ENCODE measurements around the gene INTS3. TPM values are rescaled to one million over a fixed set of nuclear protein-coding genes. Genes with fewer than 3 reads are reported as not detected.

The INTS3 gene
- polyA plus RNA-seq, 1 donor from 2014 or later, result 29.9 TPM

DNA sequence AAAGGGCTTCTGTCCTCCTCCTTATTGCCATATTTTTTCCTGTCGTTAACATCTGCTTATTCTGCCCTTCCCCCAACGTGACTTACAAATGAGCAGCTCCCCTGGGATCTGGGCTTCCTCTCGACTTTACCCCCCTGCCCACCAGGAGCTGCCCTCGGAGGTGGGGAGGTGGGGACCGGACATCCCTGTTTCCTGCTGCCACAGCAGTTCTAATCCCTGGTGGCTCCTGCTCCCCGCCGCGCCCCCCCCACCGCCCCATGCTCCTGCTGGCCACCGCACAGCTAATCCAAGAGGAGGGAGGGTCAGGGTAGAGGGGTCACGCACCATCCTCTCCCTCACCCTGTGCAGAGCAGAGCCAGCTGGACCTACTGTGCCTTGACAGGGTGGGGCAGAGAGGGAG, 42.9 kb downstream of the INTS3 start:
- Histone ChIP-seq H3K27ac (ENCODE audit: low read length) (no peak overlapping the region), H3K27me3 (ENCODE audit: insufficient read depth, low read depth, low read length) (no peaks in the 10 kb centered on the region), H3K36me3 (ENCODE audit: insufficient read depth, low read length) (no peaks in the 10 kb centered on the region), H2AFZ (ENCODE audit: low read depth, low read length) (no peak overlapping the region), H3K9ac (ENCODE audit: low read length) (no peak overlapping the region), H3K4me2 (ENCODE audit: low read length) (no peak overlapping the region), H3K79me2 (replicated peaks; ENCODE audit: insufficient read depth, low read length) (no peaks in the 10 kb centered on the region), H3K4me3 (ENCODE audit: low read length) (no peak overlapping the region), H4K20me1 (ENCODE audit: insufficient read depth) (no peaks in the 10 kb centered on the region), H3F3A (ENCODE audit: insufficient read depth, low read length, poor library complexity, severe bottlenecking) (no peaks in the 10 kb centered on the region), H3K9me2 (ENCODE audit: insufficient read depth, low read length) (no peaks in the 10 kb centered on the region), H3K9me3 (ENCODE audit: low read length) (no peaks in the 10 kb centered on the region)
- TF ChIP-seq EP300 (conservative IDR thresholded peaks at IDR 0.05; ENCODE audit: poor library complexity, severe bottlenecking), result no peak
- TF ChIP-seq EZH2 (IDR thresholded peaks at IDR 0.05; ENCODE audit: borderline replicate concordance, insufficient read depth, low read length, poor library complexity, severe bottlenecking), result no peak
- TF ChIP-seq, protein P1, sequence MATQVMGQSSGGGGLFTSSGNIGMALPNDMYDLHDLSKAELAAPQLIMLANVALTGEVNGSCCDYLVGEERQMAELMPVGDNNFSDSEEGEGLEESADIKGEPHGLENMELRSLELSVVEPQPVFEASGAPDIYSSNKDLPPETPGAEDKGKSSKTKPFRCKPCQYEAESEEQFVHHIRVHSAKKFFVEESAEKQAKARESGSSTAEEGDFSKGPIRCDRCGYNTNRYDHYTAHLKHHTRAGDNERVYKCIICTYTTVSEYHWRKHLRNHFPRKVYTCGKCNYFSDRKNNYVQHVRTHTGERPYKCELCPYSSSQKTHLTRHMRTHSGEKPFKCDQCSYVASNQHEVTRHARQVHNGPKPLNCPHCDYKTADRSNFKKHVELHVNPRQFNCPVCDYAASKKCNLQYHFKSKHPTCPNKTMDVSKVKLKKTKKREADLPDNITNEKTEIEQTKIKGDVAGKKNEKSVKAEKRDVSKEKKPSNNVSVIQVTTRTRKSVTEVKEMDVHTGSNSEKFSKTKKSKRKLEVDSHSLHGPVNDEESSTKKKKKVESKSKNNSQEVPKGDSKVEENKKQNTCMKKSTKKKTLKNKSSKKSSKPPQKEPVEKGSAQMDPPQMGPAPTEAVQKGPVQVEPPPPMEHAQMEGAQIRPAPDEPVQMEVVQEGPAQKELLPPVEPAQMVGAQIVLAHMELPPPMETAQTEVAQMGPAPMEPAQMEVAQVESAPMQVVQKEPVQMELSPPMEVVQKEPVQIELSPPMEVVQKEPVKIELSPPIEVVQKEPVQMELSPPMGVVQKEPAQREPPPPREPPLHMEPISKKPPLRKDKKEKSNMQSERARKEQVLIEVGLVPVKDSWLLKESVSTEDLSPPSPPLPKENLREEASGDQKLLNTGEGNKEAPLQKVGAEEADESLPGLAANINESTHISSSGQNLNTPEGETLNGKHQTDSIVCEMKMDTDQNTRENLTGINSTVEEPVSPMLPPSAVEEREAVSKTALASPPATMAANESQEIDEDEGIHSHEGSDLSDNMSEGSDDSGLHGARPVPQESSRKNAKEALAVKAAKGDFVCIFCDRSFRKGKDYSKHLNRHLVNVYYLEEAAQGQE (IDR thresholded peaks at IDR 0.05; ENCODE audit: borderline replicate concordance), result no peak
- TF ChIP-seq TAF1 (IDR thresholded peaks at IDR 0.05; ENCODE audit: low read depth), result no peak
- TF ChIP-seq POLR2AphosphoS5 (IDR thresholded peaks at IDR 0.05), result no peak
- no peak for TF ChIP-seq RAD21 (conservative IDR thresholded peaks at IDR 0.05)
- no peak for TF ChIP-seq MXI1 (conservative IDR thresholded peaks at IDR 0.05; ENCODE audit: poor library complexity, severe bottlenecking)
- TF ChIP-seq, protein P2, sequence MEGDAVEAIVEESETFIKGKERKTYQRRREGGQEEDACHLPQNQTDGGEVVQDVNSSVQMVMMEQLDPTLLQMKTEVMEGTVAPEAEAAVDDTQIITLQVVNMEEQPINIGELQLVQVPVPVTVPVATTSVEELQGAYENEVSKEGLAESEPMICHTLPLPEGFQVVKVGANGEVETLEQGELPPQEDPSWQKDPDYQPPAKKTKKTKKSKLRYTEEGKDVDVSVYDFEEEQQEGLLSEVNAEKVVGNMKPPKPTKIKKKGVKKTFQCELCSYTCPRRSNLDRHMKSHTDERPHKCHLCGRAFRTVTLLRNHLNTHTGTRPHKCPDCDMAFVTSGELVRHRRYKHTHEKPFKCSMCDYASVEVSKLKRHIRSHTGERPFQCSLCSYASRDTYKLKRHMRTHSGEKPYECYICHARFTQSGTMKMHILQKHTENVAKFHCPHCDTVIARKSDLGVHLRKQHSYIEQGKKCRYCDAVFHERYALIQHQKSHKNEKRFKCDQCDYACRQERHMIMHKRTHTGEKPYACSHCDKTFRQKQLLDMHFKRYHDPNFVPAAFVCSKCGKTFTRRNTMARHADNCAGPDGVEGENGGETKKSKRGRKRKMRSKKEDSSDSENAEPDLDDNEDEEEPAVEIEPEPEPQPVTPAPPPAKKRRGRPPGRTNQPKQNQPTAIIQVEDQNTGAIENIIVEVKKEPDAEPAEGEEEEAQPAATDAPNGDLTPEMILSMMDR (IDR thresholded peaks at IDR 0.05; ENCODE audit: poor library complexity, severe bottlenecking), result no peak
- no peak for TF ChIP-seq SMC3 (conservative IDR thresholded peaks at IDR 0.05; ENCODE audit: poor library complexity)

DNA sequence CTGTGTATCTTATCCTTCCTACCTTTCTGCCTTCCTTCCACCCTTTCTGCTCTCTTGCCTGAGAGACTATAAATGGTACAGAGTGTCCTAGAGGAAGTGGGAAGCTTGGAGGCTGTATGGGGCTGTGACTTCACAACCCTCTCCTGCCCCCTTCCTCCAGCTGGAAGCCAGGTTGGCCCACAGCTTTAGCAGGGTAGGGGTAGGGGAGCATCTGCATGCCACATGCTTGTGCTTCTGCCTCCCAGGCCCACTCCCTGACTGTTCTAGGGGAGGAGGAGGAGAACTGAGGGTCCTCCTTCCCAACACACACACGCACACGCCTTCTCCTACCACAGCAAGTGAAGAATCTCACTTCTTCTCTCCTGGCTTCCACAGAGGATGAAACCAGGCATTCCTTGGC, 43.4 kb downstream of the INTS3 start:
- H3K27ac ChIP-seq (ENCODE audit: low read length), result no peak overlapping the region
- no peaks in the 10 kb centered on the region for H3K36me3 ChIP-seq (ENCODE audit: insufficient read depth, low read length)
- no peaks in the 10 kb centered on the region for H3K27me3 ChIP-seq (ENCODE audit: insufficient read depth, low read depth, low read length)
- no peaks in the 10 kb centered on the region for H3K9me3 ChIP-seq (ENCODE audit: low read length)
- no peaks in the 10 kb centered on the region for H4K20me1 ChIP-seq (ENCODE audit: insufficient read depth)
- TF ChIP-seq, protein P2 (IDR thresholded peaks at IDR 0.05; ENCODE audit: poor library complexity, severe bottlenecking), result no peak
- TF ChIP-seq, protein P1 (IDR thresholded peaks at IDR 0.05; ENCODE audit: borderline replicate concordance), result no peak
- no peak for TF ChIP-seq RAD21 (conservative IDR thresholded peaks at IDR 0.05)
- no peak for TF ChIP-seq EP300 (conservative IDR thresholded peaks at IDR 0.05; ENCODE audit: poor library complexity, severe bottlenecking)
- no peak for TF ChIP-seq EZH2 (IDR thresholded peaks at IDR 0.05; ENCODE audit: borderline replicate concordance, insufficient read depth, low read length, poor library complexity, severe bottlenecking)
- no peak overlapping the region for H3K9ac ChIP-seq (ENCODE audit: low read length)
- H2AFZ ChIP-seq (ENCODE audit: low read depth, low read length), result no peak overlapping the region
- no peaks in the 10 kb centered on the region for H3K9me2 ChIP-seq (ENCODE audit: insufficient read depth, low read length)
- H3K4me2 ChIP-seq (ENCODE audit: low read length), result no peak overlapping the region
- H3F3A ChIP-seq (ENCODE audit: insufficient read depth, low read length, poor library complexity, severe bottlenecking), result no peaks in the 10 kb centered on the region
- no peak overlapping the region for H3K4me3 ChIP-seq (ENCODE audit: low read length)
- H3K79me2 ChIP-seq (replicated peaks; ENCODE audit: insufficient read depth, low read length), result no peaks in the 10 kb centered on the region
